ENCODE measurements around the gene TP63.

DNA sequence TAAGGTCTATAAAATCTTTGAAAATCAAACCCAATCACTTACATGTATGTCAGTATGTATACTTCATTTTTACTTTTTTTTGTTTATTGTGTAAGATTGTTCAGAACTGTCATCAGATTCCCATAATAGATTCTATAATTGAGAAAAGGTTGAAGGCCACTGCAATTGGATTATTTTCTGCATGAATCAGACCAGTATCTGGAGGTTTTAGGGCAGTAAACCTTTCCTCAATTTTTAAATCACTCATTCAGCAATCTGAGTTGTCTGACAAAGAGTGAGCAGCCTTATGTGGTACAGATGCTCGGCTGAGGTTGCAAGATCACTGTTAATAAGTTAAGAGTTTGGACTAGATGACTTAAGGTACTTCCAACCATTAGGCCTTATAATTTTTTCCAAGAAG lies 96.0 kb downstream of the TP63 start:
- no peak for TF ChIP-seq EZH2 (IDR thresholded peaks at IDR 0.05; ENCODE audit: borderline replicate concordance, low read depth, low read length, severe bottlenecking)
- no peak for TF ChIP-seq GATA2 (IDR thresholded peaks at IDR 0.05; ENCODE audit: insufficient read depth, insufficient read length, low read depth, low read length)

Data from endothelial cell of umbilical vein (primary cell).